ENCODE results near the gene RAB21. TPM values are rescaled to one million over a fixed set of nuclear protein-coding genes. Genes with fewer than 3 reads are reported as not detected.

The RAB21 gene
- total RNA-seq, 4 donors from 2014 or later: 12.9 to 49.5 (median 33.1) TPM

DNA sequence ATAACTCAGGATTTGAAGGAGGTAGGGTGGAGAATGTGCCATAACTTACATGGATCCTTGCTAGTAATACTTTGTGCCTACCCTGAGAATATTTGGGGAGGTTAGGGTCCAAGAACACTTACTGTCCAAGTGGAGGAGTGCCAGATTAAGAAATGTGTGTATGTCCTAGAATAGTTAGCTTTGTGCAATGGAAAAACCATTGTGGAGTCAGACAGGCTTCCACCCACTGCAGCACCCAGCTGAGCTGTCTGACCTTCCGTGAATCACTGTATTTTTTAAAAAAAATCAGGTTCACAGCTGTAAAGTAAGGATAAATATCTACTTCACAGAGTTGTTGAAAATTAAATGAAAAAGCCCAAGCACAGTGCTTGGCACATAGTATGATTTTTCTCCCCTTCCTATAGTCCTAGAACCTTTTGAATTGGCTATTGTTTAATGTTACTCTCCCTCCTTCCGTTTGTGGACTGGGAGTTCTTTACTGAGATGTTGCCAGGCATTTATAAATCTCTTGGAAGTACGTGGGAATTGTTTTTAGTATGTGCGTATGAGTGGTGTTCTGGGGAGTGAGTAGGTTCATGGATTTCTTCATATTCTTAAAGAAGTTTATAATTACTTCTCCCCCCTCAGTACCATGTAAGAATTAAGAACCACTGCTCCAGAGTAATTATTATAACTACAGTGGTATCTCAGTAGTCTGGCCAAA, 9.2 kb downstream of the RAB21 start:
- peak; percentile 59 for ATAC-seq (ENCODE audit: low FRiP score)
- no peak for DNase-seq (ENCODE audit: low spot score)
- TF ChIP-seq CTCF (IDR thresholded peaks at IDR 0.05): no peak

- DNase-seq (ENCODE audit: low spot score) (no peak), ATAC-seq (ENCODE audit: low FRiP score) (no peak)
- TF ChIP-seq CTCF (IDR thresholded peaks at IDR 0.05): no peak
These were observed 10.1 kb downstream of the RAB21 start for GRCh38 chr12:71764587-71765321.

GRCh38 chr12:71766202-71766601, 11.5 kb downstream of the RAB21 start:
- no peak for DNase-seq (ENCODE audit: low spot score)
- no peak for ATAC-seq (ENCODE audit: low FRiP score)
- TF ChIP-seq CTCF (IDR thresholded peaks at IDR 0.05): no peak

GRCh38 chr12:71767183-71767582, 12.5 kb downstream of the RAB21 start:
- TF ChIP-seq CTCF (IDR thresholded peaks at IDR 0.05): no peak
- DNase-seq (ENCODE audit: low spot score): no peak
- ATAC-seq (ENCODE audit: low FRiP score): no peak

DNA sequence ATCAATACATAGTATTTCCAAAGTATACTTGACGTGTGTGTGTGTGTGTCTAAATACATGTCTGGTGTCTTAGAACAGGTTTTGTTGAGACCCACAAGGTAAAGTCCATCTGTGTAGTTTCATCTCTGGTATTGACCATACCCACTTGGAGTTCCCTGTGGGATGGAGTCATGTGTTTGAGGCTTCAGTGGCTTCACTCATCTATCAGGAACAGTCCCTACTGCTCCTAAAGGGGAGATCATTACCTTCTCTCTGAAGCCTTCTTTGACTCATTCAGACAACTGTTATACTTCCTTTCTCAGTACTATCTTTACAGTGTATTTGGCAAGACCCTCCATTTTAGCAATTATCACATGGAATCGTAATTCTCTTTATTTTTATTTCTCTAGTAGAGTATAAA, 14.2 kb downstream of the RAB21 start:
- DNase-seq (ENCODE audit: low spot score): no peak
- ATAC-seq (ENCODE audit: low FRiP score): no peak
- no peak for TF ChIP-seq CTCF (IDR thresholded peaks at IDR 0.05)

GRCh38 chr12:71771069-71771468, 16.4 kb downstream of the RAB21 start:
- TF ChIP-seq CTCF (IDR thresholded peaks at IDR 0.05): no peak
- ATAC-seq (ENCODE audit: low FRiP score) (no peak), DNase-seq (ENCODE audit: low spot score) (no peak)

DNA sequence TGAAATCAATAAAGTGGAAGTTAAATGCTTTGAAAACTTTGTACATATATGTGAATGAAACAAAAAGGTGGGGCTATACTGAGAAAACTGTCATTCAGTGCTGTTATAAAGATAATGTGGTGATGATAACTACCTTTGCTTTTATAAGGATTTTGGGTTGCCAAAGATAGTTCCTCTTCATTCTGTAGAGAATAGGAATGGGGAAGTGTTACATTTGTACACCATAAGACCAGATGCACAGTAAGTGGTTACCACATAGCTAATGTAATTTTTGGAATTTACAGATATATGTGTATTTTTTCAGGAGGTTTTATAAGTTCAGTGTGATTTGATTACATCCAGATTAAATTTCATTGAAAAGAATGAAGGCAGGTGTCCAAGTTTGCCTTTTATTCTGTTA, 18.1 kb downstream of the RAB21 start:
- no peak for TF ChIP-seq CTCF (IDR thresholded peaks at IDR 0.05)
- no peak for DNase-seq (ENCODE audit: low spot score)
- no peak for ATAC-seq (ENCODE audit: low FRiP score)
